NOMO-1 (cell line): Measurements from ENCODE around the gene QKI.
A peak's percentile ranks its signal among the peaks of the same experiment; 100 is the strongest.
"Not testable (repeated sequence)": the region's sequence is repeated elsewhere in the genome, so short reads cannot be mapped to it uniquely, and the experiment has no call there.

Experiments used
- DNase-seq, 2 experiments: peaks; one replicate each; lab custom pipeline; 2025; ENCODE audit not compliant: unreplicated experiment in 2 of 2; lab: John Stamatoyannopoulos, UW

Gene QKI

DNA sequence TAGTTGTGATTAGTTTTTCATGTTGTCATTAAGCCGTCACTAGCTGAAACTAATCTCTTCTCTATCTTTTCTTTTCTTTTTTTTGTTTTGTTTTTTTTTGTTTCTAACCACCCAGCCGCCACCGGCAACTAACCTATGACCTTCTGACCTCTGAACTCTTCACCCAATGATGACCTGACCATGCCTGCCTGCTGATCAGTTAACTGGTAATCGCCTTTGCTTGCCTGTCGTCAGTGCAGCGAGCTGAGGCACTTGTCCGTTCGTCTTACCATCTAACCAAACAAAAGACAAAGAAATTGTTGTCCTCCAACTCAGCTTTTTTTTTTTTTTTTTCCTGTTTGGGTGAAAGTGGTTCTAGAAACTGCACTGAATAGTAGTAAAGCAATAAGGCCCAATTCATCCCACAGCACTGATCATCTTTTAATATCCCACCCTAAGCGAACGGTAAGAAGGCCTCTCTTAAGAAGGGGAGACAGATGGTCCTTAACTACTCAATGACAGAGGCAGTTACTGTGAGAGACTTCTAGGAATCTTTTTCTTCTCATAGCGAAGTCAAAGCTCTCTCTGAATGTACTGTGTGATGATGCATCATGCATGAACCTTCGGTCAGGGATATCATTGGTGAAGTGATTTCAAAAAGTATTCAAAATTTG, 156.2 kb downstream of the QKI start:
- DNase-seq, result no peak

DNA sequence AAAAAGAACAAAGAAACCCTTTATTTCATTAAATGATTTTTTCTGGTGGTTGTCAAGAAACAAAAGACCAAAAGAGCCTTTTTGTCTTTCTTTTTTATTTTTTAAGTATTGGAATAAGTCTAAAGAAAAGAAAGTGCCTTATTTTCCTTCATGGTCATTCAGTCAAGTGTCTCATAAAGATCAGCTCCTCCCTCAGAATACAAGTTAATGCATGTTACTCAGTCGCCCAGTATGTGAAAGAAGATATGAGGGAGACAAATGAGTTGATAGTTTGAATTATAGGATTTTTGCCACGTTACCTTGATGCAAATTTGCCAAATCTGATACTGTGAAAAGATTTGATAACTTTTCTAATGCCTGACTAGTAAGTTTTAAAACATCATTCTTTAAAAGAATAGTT, 157.2 kb downstream of the QKI start:
- no peak for DNase-seq

DNA sequence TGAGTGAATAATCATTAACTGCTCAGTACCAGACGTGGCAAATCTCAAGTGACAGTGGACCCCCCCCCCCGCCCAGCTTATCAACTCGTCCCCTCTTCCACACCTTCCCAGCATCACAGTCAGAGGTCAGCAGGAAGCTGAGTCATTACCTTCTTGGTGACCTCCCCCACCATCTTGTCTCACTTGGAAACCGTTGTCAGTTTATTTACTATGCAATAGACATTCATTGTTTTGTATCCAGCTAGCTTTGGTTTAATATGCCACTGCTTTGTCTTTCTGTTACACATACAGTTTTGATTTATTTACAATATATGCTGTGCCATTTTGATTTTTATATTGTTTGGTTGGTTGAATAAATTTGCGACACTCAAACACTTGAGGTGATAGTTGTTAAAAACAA, 158.1 kb downstream of the QKI start:
- DNase-seq, result no peak

DNA sequence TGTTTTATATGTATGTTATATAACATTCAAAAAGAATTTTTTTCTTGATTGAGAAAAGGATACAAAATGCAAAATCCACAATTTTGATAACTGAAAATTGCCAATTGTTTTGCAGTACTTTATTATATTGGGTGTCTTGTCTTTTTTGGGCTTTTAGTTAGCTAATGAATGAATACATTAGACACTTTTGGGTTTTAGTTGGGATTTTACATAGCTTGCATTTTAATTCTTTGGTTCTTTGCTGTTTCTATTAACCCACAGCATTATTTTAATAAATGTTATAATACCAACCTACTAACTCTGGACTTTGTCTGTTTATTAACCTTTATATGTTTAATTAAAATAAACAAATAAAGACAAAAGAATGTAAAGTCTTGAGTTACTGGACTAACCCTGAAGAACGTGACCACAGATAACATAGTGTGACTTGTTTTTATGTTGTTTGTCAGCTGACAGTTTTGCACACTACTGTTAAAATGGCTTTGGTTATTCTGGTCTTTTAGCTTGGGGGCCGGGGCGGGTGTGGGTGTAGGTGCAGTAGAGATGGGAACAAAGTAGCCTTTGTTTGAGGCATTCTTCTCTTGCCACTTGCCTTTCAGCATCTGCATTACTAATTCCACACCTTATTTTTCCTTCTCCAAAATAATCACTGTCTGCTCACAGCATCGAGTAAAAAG, 159.1 kb downstream of the QKI start:
- no peak for DNase-seq

DNA sequence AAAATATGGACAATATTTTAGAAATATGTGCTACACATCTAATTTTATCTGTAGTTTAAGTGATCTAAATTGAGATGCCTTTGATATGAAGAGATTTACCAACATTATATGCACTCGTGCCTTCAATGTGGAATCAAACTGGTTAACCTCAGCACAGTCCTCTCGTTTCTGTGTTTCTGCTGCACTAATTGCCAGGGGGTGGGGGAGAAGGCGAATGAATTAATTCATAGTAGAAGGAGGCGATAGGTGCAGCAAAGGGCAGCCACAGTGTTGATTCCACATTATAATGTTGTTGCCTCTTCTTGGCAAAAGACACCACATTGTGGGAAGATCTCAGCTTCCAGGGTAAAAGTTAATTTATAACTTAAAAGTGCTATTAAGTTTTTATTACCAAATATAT, 161.6 kb downstream of the QKI start:
- no peak for DNase-seq

DNA sequence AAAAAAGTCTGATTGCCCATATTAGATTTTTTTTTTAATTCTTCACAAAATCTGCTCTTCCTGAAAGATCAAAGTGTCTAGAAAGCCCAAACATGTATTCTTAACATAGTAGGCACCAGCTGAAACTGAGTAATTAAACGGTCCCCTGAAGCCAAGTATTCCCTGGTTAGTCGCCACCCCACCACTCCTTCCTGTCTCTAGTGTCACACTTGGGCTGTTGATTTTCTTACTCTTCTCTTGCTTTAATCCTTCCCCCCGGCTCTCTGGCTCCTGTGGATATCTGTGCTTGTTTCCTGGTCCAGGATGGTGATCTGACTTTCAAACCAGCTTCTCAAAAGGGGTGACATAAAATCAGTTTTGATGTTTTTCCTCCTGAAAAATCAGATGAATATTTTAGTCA, 162.9 kb downstream of the QKI start:
- no peak for DNase-seq

DNA sequence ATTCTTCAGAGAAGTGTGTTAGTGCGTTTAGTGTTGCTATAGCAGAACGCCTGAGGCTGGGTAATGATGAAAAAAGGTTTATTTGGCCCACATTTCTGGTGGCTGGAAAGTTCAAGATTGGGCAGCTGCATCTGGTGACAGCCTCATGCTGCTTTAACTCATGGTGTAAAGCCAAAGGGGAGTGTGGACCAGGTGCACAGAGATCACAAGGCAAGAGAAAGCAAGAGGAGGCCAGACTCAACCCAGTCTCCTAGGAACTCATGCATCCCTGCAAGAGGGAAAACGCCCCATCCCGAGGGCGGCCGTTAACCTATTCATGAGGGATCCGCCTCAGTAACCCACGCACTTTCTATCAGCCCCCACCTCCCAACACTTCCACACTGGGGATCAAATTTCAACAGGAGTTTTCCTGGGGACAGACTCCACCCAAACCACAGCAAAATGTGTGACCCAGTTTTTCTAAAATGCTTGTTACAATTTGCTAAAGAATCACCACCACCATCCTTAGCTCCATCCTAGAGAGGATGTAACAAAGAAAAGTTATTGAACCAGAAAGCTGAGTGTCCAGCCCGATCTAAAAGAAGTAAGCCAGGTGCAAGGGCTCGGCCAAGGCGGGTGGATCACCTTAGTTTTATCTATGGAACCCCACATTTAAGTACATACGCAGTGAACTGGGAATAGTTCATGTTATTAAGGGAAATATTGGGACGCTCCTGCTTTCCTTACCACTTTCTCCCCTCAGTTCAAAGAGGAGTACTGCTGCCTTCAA, 164.8 kb downstream of the QKI start:
- DNase-seq, result no peak

DNA sequence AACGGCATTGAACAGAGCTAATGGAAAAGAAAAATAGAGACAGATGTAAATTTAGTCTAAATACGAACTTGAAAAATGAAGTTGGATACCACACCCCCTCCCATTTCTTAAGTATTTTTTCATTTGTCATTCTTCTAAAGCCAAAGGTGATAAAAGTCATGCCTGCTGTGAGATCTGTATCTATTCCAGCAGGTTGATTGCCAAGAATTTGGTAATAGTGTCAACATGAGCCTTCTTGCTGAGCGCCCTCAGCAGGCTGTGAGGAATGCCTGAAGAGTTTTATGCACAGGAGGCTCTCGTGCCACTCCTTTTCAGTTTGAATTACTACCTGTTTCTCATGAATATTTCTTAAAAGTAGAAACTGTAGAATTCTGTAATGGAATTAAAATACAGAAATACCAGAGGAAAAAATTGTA, 165.4 kb downstream of the QKI start:
- no peak for DNase-seq

DNA sequence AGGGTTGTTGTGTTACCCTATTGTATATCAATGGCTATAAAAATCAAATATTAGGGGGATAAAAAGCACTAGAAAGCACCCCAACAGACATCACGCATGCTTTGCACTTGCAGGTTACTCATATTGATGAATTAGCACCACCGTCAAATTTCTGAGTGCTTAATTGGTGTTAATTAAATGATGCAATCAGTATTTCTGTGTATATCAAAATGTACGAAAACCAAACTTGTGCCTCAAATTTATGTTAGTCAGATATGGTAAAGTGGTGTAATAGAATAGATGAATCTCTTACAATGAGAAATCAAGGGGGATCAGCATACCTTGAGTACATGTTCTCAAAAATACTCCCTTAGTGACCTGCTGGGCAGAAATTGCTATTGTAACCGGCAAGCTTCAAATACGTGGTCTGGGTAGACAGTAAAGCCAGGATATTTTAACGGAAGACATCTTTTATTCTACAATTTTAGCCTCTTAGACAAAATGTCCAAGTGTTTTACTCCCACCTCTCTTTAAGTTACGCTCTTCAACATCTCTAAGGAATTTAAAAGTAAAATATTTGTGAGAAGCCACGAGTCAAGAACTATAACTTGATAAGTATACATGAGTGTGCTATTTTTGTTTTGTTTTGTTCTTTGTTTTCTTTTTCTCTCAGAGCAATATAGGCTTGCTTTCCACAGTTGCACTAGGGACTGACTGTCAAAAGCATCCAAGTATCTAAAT, 166.0 kb downstream of the QKI start:
- DNase-seq, result no peak

DNA sequence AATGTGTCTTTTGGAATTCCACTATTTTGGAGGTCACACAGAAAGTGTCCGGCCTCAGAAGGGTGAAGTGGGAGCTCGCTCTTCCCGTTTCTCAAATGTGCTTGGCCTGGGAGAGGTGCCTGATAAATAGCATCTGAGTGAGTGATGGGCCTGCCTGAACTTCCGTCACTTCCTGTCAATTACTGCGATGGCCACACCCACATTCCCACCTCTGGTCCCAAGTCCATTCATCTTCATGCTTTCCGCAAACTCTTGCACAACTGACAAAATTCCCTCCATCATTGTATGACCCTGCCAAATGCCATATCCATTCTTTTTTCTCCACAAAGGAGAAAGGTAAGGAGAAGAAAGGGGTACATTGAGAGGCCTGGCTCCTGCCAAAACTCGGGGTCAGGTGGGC, 169.0 kb downstream of the QKI start:
- DNase-seq, result no peak

DNA sequence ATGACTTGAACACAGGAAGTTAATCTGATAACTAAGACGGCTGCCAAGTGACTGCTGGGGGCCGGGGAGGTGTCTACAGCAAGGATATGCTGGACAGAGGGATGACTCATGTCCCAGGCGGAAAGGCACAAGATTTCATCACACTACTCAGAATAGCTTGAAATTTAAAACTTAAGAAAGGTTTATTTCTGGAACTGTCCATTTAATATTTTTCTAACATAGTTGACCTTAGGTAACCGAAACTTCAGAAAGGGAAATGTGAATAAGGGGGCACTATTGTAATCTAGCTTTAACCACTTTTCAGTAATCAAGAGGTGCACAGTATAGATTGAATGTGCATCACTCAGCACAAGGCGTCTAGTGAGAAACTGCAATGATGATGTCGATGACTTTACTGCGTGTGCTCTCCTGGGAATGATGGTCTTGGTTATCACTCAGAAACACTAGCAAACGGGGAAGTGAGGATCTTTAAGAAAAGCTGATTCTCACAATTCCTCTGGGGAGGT, 171.5 kb downstream of the QKI start:
- DNase-seq, result peak; percentile 73 to 88

DNA sequence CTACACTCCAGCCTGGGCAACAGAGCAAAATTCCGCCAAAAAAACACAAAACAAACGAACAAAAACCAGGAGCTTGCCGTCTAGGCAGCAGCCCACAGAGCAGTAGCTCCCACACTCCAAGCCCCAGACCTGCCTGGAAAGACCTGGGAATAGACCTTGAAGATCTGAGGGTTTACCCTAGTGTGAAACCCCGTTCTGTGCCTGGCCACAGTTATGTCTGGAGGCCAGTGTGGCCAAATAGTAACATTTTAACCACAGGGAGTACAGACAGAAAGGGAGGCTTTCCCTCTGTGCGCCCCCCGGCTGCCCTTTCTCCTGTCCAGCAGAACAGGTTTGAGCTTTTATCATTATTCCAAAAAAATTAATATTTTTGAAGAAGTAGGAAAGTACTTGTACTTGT, 172.4 kb downstream of the QKI start:
- no peak for DNase-seq

DNA sequence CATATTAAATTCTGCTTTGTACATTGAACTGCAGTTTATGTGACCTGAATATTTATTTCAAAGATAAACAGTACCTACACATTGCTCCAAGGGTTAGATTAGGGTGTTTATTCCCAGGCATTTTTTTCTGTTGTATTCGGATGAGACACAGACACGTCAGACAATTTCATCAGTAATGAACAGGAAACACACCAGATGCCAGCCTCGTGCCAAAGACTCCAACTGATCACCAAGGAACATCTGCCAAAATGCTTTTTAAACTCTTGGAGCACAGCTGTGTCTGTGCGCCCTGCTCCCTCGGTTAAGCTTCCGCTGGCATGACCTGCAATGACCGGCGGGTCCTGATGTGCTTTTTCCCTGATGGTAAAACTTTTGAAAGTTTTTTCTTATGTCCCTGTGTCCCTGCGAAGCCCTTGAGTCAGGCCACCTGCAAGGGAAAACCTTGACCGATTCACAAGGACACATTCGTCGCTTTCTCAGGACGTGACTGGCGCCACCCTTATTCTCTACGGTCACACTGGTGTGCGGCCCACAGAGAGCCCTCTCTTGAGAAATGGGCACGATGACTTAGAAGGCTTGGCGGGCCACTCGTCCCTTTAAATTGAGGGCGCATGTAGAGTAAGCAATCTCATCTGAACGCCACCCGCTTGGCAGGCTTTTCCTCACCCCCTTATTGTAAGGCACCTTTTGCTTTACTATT, 173.9 kb downstream of the QKI start:
- DNase-seq, result no peak

DNA sequence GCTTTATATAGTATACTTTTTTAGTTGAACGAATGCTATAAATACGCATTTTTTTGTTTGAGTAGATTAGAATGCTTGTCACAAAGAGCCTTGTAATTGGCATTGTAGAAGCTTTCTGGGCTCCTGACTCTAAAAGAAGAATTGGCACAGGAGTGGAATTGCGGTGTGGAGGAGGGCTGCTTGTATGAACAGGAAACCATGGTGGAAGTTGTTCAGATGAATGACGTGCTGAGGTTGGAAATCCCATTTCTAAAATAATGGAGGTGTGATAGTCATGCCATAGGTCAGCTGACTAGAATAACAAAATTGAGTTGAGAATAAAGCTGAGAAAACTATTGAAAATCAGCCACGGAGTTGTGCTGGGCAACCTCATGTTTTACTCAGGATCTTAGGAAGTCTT, 174.9 kb downstream of the QKI start:
- DNase-seq, result no peak

DNA sequence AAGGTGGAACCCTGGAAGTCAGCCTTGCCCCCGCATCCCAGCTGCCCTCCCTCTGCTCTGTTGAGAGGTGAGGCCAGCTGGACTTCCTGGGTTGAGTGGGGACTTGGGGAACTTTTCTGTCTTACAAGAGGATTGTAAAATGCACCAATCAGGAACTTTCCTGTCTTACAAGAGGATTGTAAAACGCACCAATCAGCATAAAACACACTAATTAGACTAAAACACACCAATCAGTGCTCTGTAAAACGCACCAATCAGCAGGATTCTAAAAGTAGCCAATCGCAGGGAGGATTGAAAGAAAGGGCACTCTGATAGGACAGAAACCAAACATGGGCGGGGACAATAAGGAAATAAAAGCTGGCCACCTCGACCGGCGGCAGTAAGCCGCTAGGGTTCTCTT, 175.6 kb downstream of the QKI start:
- DNase-seq, result not testable (repeated sequence)

DNA sequence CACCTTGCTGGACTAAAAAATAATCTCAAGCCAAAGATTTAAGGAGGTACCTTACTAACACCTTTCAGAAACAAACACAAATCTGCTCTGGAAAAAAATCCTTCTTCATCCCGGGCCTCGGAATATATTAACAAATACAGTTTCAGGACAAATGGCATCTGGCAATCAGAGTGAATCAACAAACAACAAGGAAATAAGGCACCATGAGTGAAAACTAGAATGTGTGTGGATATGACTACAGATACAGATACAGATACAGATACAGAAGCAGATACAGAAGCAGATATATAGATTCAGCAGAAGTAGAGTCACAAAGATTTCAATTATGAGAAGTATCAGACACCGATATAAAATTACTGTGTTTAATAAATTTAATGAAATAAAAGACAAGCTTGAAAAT, 178.4 kb downstream of the QKI start:
- no peak for DNase-seq

DNA sequence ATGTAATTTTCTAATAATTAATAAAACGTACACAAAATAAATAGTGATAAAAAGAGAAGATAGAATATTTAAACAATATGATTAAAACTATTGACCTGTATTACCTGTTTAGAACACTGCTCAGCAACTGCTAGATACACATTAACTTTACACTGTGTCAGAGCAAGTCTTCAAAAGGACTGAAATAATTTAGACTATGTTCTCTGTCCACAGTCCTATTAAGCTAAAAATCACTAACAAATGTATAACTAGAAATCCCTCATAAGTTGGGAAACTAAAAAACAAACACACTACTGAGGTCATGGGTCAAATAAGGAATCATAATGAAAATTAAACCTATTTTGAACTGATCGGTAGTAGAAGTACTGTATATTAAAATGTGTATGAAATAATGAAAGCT, 181.7 kb downstream of the QKI start:
- DNase-seq, result no peak

DNA sequence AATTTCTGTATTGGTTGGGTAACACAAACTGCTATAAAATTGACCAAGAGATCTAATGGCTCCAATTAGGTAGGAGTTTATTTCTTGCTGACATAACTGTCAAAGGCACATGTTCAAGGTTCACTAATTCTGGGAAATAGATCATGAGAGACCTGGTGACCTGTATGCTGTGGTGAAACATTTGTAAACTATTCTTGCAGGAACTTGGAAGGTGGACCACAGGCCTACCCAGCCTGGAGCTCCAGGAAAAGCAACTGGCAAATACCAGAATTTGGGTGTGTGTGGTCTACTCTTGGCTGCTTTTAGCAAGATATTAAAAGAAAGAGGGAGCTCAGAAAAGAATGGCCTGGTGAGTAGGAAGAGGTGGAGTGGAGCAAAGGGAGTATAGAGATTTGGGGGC, 184.6 kb downstream of the QKI start:
- DNase-seq, result no peak

DNA sequence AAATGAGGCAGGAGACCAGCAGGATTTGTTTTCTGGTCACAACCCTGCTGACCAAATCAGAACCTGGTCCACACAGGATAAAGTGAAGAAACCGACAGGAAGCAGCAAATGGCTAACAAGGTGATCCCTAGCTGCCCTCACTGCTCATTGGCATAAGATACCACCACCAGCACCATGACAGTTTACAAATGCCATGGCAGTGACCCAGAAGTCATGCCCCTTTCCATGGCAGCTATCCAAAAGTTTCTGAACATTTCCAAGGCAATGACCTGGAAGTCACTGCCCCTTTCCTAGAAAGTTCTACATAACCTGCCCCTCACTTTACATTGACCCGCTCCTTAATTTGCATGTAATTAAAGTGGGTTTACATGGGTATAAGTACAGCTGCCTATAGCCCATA, 185.2 kb downstream of the QKI start:
- no peak for DNase-seq

DNA sequence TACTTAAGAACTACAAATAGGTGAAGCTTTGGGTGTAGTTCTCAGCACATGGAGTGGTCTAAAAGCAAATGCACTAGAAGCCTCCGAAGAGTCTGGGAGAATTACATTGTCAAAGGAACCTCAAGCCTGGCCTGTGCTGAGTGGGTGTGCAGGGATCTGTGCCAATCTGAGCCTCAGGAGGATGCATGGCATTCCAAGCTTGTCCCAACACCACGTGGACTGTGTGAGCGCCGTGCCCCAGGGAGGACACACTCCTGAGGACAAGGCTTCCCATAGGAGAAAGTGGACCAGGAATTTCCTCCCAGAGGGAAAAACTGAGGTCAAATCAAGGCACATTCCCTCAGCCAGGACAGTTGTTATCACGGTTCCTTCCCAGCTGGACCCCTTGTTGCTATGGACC, 185.8 kb downstream of the QKI start:
- DNase-seq, result no peak

DNA sequence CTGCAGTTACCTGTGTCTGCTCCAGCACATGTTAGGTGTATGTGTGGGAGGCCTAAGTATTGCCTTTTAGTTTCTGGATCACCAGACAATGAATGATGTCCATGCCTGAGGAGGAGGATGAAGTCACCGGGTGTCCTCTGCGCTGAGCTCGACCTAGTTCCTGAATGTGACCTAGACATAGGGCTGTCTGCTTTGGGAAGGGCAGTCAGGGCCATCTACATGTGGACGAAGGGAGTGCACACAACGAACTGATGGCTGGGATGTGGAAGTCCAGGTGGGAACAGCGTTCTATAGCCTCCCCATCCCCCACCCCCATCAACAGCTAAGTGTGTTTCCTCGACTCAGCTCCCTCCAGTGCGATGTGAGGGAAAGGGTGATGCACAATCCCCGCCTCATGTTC, 186.3 kb downstream of the QKI start:
- DNase-seq, result no peak
